ENCODE measurements around the gene ATP12A.
A peak's percentile ranks its signal among the peaks of the same experiment; 100 is the strongest.

Gene ATP12A

GRCh38 chr13:24698686-24699085 is 18.5 kb downstream of the ATP12A start:
- Histone ChIP-seq H3K4ac (ENCODE audit: low read length) (no peak overlapping the region), H2AK5ac (ENCODE audit: low read depth, low read length) (no peak overlapping the region), H3K36me3 (replicated peaks in 1 of 2; ENCODE audit: control insufficient read depth in 2 of 2, insufficient read depth in 2 of 2, low read length in 2 of 2) (no peaks in the 10 kb centered on the region), H2BK120ac (ENCODE audit: low read depth, low read length) (no peak overlapping the region), H2BK5ac (ENCODE audit: low read length) (no peak overlapping the region), H3K9me3 (replicated peaks in 1 of 2; ENCODE audit: control insufficient read depth in 2 of 2, insufficient read depth in 1 of 2, low read depth in 1 of 2, low read length in 2 of 2) (no peaks in the 10 kb centered on the region), H3K14ac (ENCODE audit: low read length) (peak overlapping the region; percentile 56), H3K4me2 (ENCODE audit: insufficient read depth, low read length, poor library complexity, severe bottlenecking) (no peak overlapping the region), H2BK12ac (ENCODE audit: low read length) (no peak overlapping the region), H2BK15ac (ENCODE audit: low read length) (no peak overlapping the region), H3K27ac (replicated peaks; ENCODE audit: low read length) (no peak overlapping the region), H3K18ac (ENCODE audit: low read length) (peak overlapping the region; percentile 28), H4K8ac (ENCODE audit: low read depth, low read length) (no peak overlapping the region), H3K27me3 (ENCODE audit: control insufficient read depth in 3 of 3, insufficient read depth in 3 of 3, low read depth in 1 of 3, low read length in 3 of 3) (peaks cover 0 to 12% (median 0%) of the 10 kb centered on the region in 3 experiments), H2AFZ (ENCODE audit: low read length) (no peak overlapping the region), H3K79me1 (ENCODE audit: low read depth, low read length) (no peaks in the 10 kb centered on the region), H4K91ac (ENCODE audit: low read depth, low read length, poor library complexity) (no peak overlapping the region), H3K23ac (ENCODE audit: low read depth, low read length, poor library complexity) (no peak overlapping the region), H3K4me3 (ENCODE audit: low read length in 2 of 2) (no peak overlapping the region), H3K4me1 (ENCODE audit: control insufficient read depth in 2 of 2, insufficient read depth in 1 of 2, low read depth in 1 of 2, low read length in 2 of 2) (no peaks in the 10 kb centered on the region), H3K9ac (ENCODE audit: low read depth, low read length, poor library complexity) (no peak overlapping the region)
- WGBS, 2 donors (ENCODE audit: extremely low coverage in 2 of 2, insufficient read length in 2 of 2, insufficient replicate concordance in 1 of 2), result no CpG with 5 or more reads among the region's 12 CpGs
- DNase-seq (ENCODE audit: low spot score), result no peak

- no peak overlapping the region for H2AFZ ChIP-seq (ENCODE audit: low read length)
- no CpG with 5 or more reads among the region's 5 CpGs for WGBS, 2 donors (ENCODE audit: extremely low coverage in 2 of 2, insufficient read length in 2 of 2, insufficient replicate concordance in 1 of 2)
- H3K4ac ChIP-seq (ENCODE audit: low read length), result no peak overlapping the region
- H3K4me3 ChIP-seq (ENCODE audit: low read length in 2 of 2), result no peak overlapping the region
- no peak overlapping the region for H2BK12ac ChIP-seq (ENCODE audit: low read length)
- no peak overlapping the region for H3K14ac ChIP-seq (ENCODE audit: low read length)
- no peak overlapping the region for H2BK5ac ChIP-seq (ENCODE audit: low read length)
- H3K27me3 ChIP-seq (ENCODE audit: control insufficient read depth in 3 of 3, insufficient read depth in 3 of 3, low read depth in 1 of 3, low read length in 3 of 3), result peaks cover 0 to 12% (median 0%) of the 10 kb centered on the region in 3 experiments
- no peak overlapping the region for H2AK5ac ChIP-seq (ENCODE audit: low read depth, low read length)
- H3K9ac ChIP-seq (ENCODE audit: low read depth, low read length, poor library complexity), result no peak overlapping the region
- no peak overlapping the region for H2BK15ac ChIP-seq (ENCODE audit: low read length)
- no peak overlapping the region for H3K4me2 ChIP-seq (ENCODE audit: insufficient read depth, low read length, poor library complexity, severe bottlenecking)
- DNase-seq (ENCODE audit: low spot score), result no peak
- H4K8ac ChIP-seq (ENCODE audit: low read depth, low read length), result no peak overlapping the region
- no peaks in the 10 kb centered on the region for H3K9me3 ChIP-seq (replicated peaks in 1 of 2; ENCODE audit: control insufficient read depth in 2 of 2, insufficient read depth in 1 of 2, low read depth in 1 of 2, low read length in 2 of 2)
- H3K23ac ChIP-seq (ENCODE audit: low read depth, low read length, poor library complexity), result no peak overlapping the region
- no peak overlapping the region for H4K91ac ChIP-seq (ENCODE audit: low read depth, low read length, poor library complexity)
- H3K4me1 ChIP-seq (ENCODE audit: control insufficient read depth in 2 of 2, insufficient read depth in 1 of 2, low read depth in 1 of 2, low read length in 2 of 2), result no peaks in the 10 kb centered on the region
- H3K27ac ChIP-seq (replicated peaks; ENCODE audit: low read length), result no peak overlapping the region
- H3K18ac ChIP-seq (ENCODE audit: low read length), result no peak overlapping the region
- H2BK120ac ChIP-seq (ENCODE audit: low read depth, low read length), result no peak overlapping the region
- no peaks in the 10 kb centered on the region for H3K36me3 ChIP-seq (replicated peaks in 1 of 2; ENCODE audit: control insufficient read depth in 2 of 2, insufficient read depth in 2 of 2, low read length in 2 of 2)
- H3K79me1 ChIP-seq (ENCODE audit: low read depth, low read length), result no peaks in the 10 kb centered on the region
Observed at GRCh38 chr13:24699541-24699940, 19.3 kb downstream of the ATP12A start.

GRCh38 chr13:24700539-24700938 is 20.3 kb downstream of the ATP12A start:
- no peak overlapping the region for H2BK120ac ChIP-seq (ENCODE audit: low read depth, low read length)
- H3K23ac ChIP-seq (ENCODE audit: low read depth, low read length, poor library complexity), result no peak overlapping the region
- no peak overlapping the region for H2AFZ ChIP-seq (ENCODE audit: low read length)
- H3K27me3 ChIP-seq (ENCODE audit: control insufficient read depth in 3 of 3, insufficient read depth in 3 of 3, low read depth in 1 of 3, low read length in 3 of 3), result peaks cover 0 to 12% (median 0%) of the 10 kb centered on the region in 3 experiments
- no peak overlapping the region for H2BK12ac ChIP-seq (ENCODE audit: low read length)
- no peak overlapping the region for H3K14ac ChIP-seq (ENCODE audit: low read length)
- H3K4ac ChIP-seq (ENCODE audit: low read length), result no peak overlapping the region
- H3K4me1 ChIP-seq (ENCODE audit: control insufficient read depth in 2 of 2, insufficient read depth in 1 of 2, low read depth in 1 of 2, low read length in 2 of 2), result no peaks in the 10 kb centered on the region
- DNase-seq (ENCODE audit: low spot score), result no peak
- H3K9ac ChIP-seq (ENCODE audit: low read depth, low read length, poor library complexity), result no peak overlapping the region
- H3K18ac ChIP-seq (ENCODE audit: low read length), result no peak overlapping the region
- no peak overlapping the region for H3K4me2 ChIP-seq (ENCODE audit: insufficient read depth, low read length, poor library complexity, severe bottlenecking)
- no peak overlapping the region for H3K27ac ChIP-seq (replicated peaks; ENCODE audit: low read length)
- H4K8ac ChIP-seq (ENCODE audit: low read depth, low read length), result no peak overlapping the region
- H3K79me1 ChIP-seq (ENCODE audit: low read depth, low read length), result no peaks in the 10 kb centered on the region
- no peaks in the 10 kb centered on the region for H3K36me3 ChIP-seq (replicated peaks in 1 of 2; ENCODE audit: control insufficient read depth in 2 of 2, insufficient read depth in 2 of 2, low read length in 2 of 2)
- H3K9me3 ChIP-seq (replicated peaks in 1 of 2; ENCODE audit: control insufficient read depth in 2 of 2, insufficient read depth in 1 of 2, low read depth in 1 of 2, low read length in 2 of 2), result no peaks in the 10 kb centered on the region
- H2BK15ac ChIP-seq (ENCODE audit: low read length), result no peak overlapping the region
- WGBS, 2 donors (ENCODE audit: extremely low coverage in 2 of 2, insufficient read length in 2 of 2, insufficient replicate concordance in 1 of 2), result no CpG with 5 or more reads among the region's 8 CpGs
- H2AK5ac ChIP-seq (ENCODE audit: low read depth, low read length), result no peak overlapping the region
- no peak overlapping the region for H3K4me3 ChIP-seq (ENCODE audit: low read length in 2 of 2)
- no peak overlapping the region for H4K91ac ChIP-seq (ENCODE audit: low read depth, low read length, poor library complexity)
- H2BK5ac ChIP-seq (ENCODE audit: low read length), result no peak overlapping the region

DNA sequence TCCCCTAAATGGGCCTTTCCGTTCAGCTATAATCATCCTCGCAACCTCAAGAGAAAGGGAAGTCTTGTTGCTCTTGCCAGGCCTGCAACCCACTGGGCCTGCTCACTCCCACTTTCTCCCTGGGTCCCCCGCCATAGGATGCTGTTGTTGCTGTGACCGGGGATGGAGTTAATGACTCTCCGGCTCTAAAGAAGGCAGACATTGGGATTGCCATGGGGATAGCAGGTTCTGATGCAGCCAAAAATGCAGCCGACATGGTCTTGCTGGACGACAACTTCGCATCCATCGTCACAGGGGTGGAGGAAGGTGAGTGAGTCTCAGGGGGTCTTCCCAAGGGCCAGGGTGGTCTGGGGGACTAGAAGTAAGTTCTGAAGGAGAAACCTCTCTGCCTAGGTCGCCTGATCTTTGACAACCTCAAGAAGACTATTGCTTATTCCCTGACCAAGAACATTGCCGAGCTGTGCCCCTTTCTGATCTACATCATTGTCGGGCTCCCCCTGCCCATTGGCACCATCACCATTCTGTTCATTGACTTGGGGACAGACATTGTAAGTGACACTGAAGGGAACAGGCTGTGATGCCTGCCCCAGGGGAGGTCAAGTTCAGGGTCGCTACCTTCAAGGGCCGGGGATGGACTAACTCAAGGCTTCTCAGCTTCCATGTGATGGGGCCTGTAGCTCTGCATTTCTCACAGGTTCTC is 26.8 kb downstream of the ATP12A start:
- Histone ChIP-seq H4K91ac (ENCODE audit: low read depth, low read length, poor library complexity) (no peak overlapping the region), H3K18ac (ENCODE audit: low read length) (no peak overlapping the region), H3K4me3 (ENCODE audit: low read length in 2 of 2) (no peak overlapping the region), H2AFZ (ENCODE audit: low read length) (no peak overlapping the region), H2BK120ac (ENCODE audit: low read depth, low read length) (no peak overlapping the region), H3K27ac (replicated peaks; ENCODE audit: low read length) (no peak overlapping the region), H3K79me1 (ENCODE audit: low read depth, low read length) (no peaks in the 10 kb centered on the region), H3K4ac (ENCODE audit: low read length) (no peak overlapping the region), H3K4me2 (ENCODE audit: insufficient read depth, low read length, poor library complexity, severe bottlenecking) (no peak overlapping the region), H3K23ac (ENCODE audit: low read depth, low read length, poor library complexity) (peak overlapping the region; percentile 10), H2BK5ac (ENCODE audit: low read length) (no peak overlapping the region), H3K14ac (ENCODE audit: low read length) (no peak overlapping the region), H3K36me3 (replicated peaks in 1 of 2; ENCODE audit: control insufficient read depth in 2 of 2, insufficient read depth in 2 of 2, low read length in 2 of 2) (no peaks in the 10 kb centered on the region), H4K8ac (ENCODE audit: low read depth, low read length) (no peak overlapping the region), H2BK15ac (ENCODE audit: low read length) (no peak overlapping the region), H3K9me3 (replicated peaks in 1 of 2; ENCODE audit: control insufficient read depth in 2 of 2, insufficient read depth in 1 of 2, low read depth in 1 of 2, low read length in 2 of 2) (no peaks in the 10 kb centered on the region), H3K27me3 (ENCODE audit: control insufficient read depth in 3 of 3, insufficient read depth in 3 of 3, low read depth in 1 of 3, low read length in 3 of 3) (no peaks in the 10 kb centered on the region), H2BK12ac (ENCODE audit: low read length) (no peak overlapping the region), H2AK5ac (ENCODE audit: low read depth, low read length) (no peak overlapping the region), H3K4me1 (ENCODE audit: control insufficient read depth in 2 of 2, insufficient read depth in 1 of 2, low read depth in 1 of 2, low read length in 2 of 2) (no peaks in the 10 kb centered on the region), H3K9ac (ENCODE audit: low read depth, low read length, poor library complexity) (no peak overlapping the region)
- no CpG with 5 or more reads among the region's 14 CpGs for WGBS, 2 donors (ENCODE audit: extremely low coverage in 2 of 2, insufficient read length in 2 of 2, insufficient replicate concordance in 1 of 2)
- no peak for DNase-seq (ENCODE audit: low spot score)
